HG03103 (cell line): ENCODE measurements around the gene MMD.

ENCODE experiments used
- ATAC-seq: cut with Tn5 transposase; IDR thresholded peaks from one replicate; pipeline ENCODE4 v1.9.1; 2021; ENCODE audit warnings: low read depth; ENCODE audit not compliant: unreplicated experiment

The MMD gene

GRCh38 chr17:55356434-55357328 lies 65.0 kb downstream of the MMD start:
- ATAC-seq, result peak; percentile 96

GRCh38 chr17:55354941-55355340 lies 66.7 kb downstream of the MMD start:
- no peak for ATAC-seq

GRCh38 chr17:55354010-55354409 lies 67.6 kb downstream of the MMD start:
- no peak for ATAC-seq

DNA sequence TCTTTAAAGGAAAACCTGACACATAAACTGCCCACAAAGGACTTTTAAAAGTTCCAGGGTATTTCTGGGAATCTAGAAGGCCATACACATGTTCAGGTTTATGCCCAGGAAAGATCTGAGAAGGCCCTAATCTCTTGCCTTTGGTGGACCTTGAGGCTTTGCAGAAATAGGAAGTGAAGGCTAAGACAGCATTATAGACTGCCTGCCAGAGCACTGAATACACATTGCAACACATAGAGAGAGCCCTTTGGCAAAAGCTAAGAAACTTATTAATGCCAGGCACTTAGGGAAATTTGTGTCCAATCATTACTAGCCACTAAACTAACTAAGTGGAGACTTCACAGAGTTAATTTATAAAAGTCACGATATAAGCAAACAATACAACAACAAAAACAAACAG lies 70.4 kb downstream of the MMD start:
- no peak for ATAC-seq

- ATAC-seq, result no peak
Measured at GRCh38 chr17:55350825-55351205, 70.8 kb downstream of the MMD start.

- ATAC-seq, result no peak
Measured at GRCh38 chr17:55348749-55349354, 72.8 kb downstream of the MMD start.

- ATAC-seq, result no peak
Measured at GRCh38 chr17:55347341-55347740, 74.3 kb downstream of the MMD start.

- ATAC-seq, result no peak
Measured at GRCh38 chr17:55346658-55347057, 75.0 kb downstream of the MMD start.

GRCh38 chr17:55345132-55345531 lies 76.5 kb downstream of the MMD start:
- no peak for ATAC-seq

DNA sequence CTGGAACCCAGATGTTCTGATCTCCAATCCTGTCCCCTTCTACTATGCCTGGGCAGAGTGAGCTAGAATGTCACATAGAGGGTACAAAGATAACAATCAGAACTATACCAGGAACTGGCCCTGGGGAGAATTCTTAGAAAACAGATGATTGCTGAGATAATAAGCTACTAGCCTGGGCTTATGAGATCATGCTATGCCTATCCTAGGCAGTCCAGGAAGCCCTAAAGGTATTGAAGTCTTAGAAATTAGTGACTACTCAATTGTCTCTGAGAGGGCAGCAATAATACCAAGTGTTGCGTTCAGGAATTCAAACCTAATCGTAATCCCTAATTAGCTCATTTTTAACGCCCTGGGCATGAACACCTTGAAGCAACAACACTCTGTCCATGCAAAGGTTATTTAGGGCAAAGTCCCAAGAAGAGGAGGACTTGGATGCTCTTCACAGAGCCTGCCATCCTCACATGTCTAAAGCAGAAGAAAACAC lies 77.1 kb downstream of the MMD start:
- ATAC-seq, result no peak

DNA sequence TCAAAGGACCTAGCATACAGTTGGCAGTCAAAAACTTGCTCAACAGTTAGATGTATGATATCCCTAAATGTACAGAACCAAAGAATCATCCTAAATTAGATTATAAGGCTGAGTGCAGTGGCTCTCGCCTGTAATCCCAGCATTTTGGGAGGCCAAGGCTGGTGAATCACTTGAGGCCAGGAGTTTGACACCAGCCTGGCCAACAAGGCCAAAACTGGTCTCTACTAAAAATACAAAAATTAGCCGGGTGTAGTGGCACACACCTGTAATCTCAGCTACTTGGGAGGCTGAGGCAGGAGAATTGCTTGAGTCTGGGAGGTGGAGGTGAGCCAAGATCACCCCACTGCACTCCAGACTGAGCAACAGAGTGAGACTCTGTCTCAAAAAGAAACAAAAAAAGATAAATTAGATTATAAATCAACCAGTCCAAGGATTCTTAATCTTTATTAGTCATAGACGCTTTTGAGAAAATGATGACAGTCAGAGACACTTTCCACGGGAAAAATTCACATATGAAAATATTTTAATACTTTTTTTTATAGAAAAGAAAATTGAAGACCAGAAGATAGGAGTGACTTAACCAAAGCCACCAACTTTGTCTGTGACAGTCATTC lies 77.6 kb downstream of the MMD start:
- ATAC-seq, result no peak

GRCh38 chr17:55342800-55343585 lies 78.6 kb downstream of the MMD start:
- ATAC-seq, result no peak
